HG03558 (cell line): ENCODE data around the gene MARS1.

Source experiments
- ATAC-seq: cut with Tn5 transposase; IDR thresholded peaks from one replicate; pipeline ENCODE4 v1.9.1; 2021; ENCODE audit warnings: moderate number of reproducible peaks; ENCODE audit not compliant: unreplicated experiment; ENCODE audit errors: extremely low read depth

Gene MARS1

DNA sequence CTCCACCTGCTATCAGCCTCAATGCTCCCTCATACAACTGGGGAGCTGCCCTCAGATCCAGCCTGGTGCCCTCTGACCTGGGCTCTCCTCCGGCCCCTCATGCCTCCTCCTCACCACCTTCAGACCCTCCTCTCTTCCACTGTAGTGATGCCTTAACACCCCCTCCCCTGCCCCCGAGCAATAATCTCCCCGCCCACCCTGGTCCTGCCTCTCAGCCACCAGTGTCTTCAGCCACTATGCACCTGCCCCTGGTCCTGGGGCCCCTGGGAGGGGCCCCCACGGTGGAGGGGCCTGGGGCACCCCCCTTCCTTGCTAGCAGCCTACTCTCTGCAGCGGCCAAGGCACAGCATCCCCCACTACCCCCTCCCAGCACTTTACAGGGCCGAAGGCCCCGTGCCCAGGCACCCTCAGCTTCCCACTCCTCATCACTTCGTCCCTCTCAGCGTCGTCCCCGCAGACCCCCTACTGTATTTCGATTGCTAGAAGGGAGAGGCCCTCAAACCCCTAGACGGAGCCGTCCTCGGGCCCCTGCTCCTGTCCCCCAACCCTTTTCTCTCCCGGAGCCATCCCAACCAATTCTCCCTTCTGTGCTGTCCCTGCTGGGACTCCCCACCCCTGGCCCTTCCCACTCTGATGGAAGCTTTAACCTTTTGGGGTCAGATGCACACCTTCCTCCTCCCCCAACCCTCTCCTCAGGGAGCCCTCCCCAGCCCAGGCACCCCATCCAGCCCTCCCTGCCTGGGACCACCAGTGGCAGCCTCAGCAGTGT lies 37.9 kb downstream of the MARS1 start:
- ATAC-seq: no peak

DNA sequence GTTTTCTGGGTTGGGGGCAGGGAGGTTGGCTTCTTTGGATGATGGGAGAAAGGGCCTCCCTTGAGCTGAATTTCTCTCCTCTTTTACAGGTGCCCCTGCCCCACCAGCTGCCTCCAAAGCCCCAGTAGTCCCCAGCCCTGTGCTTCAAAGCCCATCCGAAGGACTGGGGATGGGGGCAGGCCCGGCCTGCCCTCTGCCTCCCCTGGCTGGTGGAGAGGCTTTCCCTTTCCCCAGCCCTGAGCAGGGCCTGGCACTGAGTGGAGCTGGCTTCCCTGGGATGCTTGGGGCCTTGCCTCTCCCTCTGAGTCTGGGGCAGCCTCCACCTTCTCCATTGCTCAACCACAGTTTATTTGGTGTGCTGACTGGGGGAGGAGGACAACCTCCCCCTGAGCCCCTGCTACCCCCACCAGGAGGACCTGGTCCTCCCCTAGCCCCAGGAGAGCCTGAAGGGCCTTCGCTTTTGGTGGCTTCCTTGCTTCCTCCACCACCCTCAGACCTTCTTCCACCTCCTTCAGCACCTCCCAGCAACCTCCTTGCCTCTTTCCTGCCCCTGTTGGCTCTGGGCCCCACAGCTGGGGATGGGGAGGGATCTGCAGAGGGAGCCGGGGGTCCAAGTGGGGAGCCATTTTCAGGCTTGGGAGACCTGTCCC lies 38.7 kb downstream of the MARS1 start:
- no peak for ATAC-seq

DNA sequence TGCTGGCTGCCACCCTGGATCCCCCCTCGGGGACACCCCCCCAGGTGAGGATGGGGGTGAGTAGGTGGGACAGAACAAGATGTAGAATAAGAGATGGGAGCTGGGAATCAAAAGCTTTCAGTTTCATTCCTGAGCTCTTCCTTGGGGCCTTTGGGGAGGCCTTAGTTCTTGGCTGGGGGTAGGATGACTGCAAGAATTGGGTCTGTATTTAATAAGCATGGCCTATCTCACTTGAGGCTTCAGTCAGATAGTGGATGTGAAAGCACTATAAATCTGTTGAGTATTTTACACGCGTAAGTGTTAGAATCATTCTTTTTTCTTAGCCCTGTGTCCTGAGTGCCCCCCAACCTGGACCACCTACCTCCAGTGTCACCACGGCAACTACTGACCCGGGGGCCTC lies 39.3 kb downstream of the MARS1 start:
- ATAC-seq: no peak

DNA sequence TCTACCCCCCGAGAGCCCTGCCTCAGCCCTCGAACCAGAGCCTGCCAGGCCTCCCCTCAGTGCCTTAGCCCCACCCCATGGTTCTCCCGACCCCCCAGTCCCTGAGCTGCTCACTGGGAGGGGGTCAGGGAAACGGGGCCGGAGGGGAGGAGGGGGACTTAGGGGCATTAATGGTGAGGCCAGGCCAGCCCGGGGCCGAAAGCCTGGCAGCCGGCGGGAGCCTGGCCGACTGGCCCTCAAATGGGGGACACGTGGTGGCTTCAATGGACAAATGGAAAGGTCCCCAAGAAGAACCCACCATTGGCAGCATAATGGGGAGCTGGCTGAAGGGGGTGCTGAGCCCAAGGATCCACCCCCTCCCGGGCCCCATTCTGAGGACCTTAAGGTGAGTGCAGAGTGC lies 40.3 kb downstream of the MARS1 start:
- ATAC-seq: no peak

DNA sequence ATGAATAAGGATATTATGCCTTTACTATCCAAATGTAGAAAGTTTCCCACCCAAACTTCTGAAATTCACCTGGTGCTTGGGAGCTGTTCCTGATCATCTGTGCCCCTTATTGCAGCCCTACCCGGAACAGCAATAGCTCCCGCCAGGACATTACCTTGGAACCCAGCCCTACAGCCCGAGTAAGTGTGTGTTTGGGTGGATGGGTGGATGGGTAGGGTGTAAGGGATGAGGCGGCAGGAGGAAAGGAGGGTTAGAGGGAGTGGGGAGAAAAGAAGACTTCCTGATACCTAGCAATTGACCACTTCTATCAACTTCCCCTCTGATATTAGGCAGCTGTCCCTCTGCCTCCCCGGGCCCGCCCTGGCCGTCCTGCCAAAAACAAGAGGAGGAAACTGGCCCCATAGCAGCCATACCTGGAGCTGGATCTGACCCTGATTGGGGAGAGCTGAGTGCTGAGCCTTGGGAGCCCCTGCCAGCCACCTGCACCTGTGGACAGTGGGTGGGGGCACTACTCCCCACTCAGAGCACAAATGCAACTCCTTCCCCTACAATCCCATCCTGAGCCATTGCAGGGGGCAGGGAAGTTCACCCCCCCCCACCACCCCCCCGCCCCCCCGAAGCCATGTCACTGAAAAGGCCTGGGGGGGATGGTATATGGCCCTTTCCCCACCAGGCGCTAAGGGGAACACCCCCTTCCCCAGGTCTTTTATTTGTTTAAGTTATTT lies 41.1 kb downstream of the MARS1 start:
- ATAC-seq: no peak

DNA sequence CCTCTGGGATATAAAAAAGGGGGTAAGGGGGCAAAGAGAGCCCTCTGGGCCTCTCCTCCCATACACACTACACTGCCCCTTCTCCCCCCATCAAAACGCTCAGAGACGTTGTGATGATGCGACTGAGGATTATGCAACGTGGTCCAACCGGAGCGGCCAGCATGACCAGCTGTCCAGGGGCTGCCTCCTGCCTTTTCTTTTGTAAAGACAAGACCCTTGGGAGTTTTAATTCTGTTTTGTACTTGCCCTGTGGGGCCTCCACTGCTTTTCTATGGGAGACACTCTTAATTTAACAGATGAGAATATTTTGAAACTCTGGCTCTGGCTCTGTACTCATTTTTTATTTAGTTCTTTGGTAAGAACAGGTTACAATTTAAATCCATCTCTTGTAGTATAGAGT lies 42.0 kb downstream of the MARS1 start:
- no peak for ATAC-seq

DNA sequence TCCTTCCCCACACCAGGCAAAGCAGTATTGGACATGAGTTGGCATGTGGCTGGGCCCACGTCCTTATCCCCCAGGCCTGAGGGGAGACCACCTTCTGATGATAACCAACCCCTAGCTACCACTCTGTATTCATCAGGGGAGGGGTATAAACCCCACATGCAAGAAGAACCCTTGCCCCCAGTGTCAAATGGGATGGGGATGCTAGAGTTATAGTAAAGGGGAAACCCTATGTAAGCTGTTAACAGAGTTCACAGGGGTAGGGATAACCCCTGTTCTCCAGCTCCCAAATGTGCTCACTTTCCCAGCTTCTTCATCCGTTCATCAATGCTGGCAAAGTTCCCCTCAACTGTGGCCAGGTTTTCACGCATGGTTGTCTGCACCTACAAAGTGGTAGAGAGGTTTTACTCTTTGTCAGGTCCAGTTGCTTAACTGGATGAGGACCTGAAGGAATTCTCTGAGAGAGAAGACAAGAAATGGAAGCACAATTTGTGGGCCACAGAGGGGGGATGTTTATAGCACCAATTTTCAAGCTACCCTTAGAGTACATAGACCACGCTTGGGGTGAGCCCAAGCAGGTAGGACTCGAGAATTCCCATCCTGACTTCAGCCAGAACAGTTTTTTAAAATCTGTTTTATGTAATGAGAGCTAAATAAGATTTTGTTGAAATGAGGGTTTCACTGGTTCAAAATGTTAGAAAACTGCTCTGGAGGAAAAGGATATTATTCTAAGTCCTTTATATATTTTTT lies 42.7 kb downstream of the MARS1 start:
- ATAC-seq: no peak

DNA sequence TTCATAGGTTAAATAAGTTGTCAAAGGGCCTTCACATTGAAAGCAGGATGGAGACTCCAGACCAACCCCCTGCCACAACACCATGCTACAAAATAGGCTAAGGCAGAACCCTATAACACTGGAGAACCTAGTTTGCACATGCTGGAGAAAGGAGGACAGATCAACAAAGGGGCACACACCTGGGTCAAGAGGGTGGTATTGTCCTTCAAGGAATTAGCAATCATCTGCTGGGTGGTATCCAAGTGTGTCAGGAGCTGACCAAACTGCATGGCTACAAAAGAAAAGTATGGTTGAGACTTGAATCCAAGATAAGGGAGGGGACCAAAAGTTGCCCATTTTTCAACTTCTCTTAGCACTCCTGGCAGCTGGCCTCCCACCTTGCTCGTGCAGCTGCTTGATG lies 44.0 kb downstream of the MARS1 start:
- ATAC-seq: no peak

DNA sequence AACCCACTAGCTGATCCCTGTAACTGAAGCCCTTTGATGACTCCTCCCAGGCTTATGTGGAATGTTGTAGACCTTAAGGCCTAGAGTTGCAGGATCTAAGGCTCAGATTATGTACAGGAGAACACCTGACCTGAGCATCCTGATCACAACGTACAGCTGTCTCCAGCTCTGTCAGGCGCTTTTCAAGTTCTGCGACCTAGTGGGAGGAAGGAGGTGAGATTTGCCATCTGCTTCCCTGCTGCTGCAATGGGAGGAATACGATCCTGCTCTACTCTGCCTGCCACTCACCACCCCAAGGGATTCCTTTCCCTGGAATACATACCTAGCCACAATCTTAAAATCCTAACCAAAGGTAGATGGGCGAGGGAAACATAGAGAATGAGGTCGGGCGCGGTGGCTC lies 45.2 kb downstream of the MARS1 start:
- ATAC-seq: no peak

DNA sequence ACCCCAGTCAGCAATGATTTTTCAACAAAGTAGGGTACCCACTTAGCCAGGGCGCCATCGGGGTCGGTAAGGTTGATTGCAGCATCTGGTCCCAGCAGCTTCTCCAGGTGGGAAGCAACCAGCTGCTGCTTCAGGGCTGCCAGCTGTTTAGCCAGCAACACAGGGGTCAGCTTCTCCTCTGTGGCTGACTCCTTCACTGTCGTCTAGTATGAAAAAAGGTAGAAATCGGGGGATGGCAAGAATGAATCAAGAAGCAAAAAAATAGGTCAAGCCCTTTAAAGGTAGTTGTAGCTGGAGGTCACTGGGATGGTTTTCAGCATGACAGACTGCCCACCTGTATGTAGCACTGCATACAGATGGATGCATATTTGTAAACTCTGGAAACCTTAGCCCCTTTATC lies 46.4 kb downstream of the MARS1 start:
- ATAC-seq: no peak

DNA sequence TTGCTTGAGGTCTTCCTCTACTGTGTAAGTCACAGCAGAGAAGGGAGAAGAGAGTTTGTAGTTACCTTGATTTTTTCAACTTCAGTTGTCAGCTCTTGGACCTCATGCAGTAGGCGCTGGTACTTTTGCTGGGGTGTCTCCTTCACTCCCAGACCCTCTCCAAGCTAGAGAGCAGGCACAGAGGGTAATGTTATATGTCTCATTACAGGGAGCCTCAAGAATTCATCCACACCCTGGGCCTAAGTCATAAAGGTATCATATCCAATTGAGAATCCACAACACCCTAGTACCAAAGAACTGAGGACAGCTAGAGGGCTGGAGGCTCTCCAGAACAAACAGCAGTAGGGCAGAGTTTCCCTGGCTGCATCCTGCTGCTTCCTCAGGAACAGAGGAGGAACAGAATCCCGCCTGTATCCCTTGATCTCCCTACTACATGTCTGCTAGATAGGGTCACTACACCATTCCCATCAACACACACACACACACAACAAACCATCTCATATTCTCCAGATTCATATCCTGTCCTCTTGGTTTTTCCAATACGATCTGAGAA lies 47.2 kb downstream of the MARS1 start:
- ATAC-seq: no peak

DNA sequence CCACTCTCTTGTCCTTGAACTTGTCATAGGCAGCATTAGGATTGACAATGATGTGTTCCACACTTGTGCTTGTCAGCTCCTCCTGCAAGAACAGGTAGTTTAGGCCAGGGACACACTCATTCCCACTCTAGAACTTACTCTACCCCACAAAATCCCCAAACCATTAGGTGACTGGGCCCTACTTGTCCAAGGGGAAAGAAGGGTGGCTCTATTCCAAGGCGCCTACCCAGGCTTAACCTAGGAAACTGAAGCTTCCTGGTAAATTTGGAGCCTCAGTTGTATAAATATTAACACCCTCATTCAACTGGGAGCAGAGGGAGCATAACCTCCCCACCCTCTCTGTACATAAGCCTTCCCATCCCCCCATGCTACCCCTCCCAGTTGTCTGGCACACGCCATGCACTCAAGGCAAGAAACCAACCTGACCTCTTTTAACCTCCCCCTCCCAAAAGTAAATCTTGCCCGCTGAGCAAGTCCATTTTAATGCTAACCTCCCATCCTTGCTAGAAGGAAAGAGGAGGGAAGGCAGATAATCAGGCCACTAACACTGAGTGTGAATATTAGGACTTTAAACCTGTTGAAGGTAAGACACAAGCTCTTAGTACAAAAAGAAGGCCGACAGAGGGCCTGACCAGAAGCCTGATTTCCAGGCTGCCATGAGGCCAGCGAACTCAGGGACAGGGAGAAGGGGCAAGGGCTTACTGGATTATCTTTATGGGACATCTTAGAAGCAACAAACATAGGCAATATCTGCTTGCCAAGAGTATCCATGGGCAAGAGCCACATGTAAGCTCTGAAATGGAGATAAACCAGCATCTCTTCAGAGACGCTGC lies 48.1 kb downstream of the MARS1 start:
- ATAC-seq: no peak

DNA sequence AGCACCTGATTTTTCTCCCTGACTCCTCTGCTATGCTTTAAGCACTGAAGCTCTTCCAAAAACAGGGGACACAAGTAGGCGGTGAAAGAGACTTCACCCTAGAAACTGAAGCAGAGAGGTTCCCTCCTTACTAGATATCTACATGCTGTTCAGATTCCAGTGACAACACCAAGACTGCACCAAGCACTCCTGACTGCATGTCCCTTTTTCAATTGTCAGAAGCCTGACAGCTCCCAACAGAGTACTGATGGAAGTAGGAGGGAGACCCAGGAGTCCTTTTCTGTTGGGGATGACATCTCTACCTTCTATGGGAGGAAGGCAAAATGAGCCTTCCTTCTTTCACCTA lies 48.7 kb downstream of the MARS1 start:
- ATAC-seq: no peak

DNA sequence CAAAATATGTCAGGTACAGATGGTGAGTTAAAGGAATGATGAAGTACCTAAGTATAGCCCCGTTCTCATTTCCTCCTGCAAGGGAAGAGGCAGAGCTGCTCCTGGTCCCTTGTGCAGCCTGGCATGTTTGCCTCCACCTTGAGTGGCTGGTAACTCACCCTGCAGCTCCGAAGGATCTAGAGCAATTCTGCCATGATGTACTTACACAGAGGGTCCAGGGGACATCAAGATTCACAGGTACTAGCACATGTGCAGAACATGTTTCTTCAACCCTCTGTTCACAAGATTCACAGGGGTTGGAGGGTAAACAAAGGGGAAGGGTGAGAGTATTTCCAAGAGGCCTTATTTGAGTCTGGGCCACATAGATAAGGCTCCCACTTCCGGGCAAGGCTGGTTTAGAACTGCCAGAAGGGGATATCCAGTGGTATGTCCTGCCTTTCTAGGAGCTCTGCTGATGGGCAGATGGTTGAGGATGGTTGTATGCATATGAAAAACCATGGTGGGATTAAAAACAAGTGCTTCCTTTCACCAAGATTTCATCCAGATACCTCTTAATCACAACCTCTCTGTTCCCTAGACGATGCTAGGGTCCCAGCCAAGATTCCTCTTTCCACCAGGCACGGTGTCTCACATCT lies 51.4 kb downstream of the MARS1 start:
- ATAC-seq: no peak

DNA sequence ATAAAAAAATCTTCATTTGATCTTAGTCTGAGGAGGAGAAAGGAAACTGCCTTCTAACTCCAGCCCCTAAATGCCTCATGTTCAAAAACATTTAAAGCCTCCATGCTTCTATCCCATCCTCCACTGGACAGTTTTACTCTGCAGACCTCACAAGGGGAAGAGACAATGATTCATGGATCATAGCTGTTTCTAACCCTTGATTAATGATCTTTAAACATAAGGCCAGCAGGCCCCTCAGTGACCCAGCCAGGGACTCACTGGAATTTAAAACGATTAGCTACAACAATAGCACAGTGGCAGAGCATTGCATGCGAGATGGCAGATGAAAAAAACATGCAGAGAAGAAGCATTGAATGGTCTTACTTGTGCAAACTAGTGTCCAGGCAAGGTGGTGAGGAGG lies 53.1 kb downstream of the MARS1 start:
- ATAC-seq: no peak

DNA sequence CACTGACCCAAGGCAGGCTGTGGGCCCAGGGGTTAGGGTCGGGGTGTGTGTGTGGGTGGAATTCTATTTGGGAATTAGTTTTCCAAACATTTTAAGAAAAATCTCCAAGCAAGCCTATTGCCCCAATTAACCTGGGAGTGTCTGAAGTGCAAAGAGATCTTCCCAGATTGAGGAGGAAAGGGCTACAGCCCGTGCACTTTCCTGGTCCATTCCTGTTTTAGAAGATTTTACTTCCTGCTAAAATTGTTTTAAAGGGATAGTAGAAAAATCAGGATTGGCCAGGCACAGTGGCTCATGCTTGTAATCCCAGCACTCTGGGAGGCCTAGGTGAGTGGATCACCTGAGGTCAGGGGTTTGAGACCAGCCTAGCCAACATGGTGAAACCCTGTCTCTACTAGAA lies 53.8 kb downstream of the MARS1 start:
- ATAC-seq: no peak

DNA sequence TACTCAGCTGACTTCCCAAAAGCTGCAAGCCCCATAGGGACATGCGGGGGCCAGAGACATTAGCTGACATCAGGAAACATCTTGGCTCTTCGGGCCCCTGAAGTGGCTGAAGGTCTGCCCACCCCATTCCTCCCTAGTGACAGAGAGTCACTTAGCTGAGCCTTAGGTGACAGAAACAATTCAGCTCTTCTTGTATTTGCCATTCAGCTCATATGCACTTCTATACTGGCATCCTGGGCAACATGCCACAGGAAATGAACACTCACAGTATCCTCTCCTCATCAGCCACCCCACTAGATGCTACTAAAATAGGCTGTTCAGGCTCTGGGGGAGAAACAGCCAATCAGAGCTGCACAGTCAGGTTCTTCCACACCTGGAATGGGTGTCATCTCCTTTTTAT lies 55.7 kb downstream of the MARS1 start:
- ATAC-seq: no peak

DNA sequence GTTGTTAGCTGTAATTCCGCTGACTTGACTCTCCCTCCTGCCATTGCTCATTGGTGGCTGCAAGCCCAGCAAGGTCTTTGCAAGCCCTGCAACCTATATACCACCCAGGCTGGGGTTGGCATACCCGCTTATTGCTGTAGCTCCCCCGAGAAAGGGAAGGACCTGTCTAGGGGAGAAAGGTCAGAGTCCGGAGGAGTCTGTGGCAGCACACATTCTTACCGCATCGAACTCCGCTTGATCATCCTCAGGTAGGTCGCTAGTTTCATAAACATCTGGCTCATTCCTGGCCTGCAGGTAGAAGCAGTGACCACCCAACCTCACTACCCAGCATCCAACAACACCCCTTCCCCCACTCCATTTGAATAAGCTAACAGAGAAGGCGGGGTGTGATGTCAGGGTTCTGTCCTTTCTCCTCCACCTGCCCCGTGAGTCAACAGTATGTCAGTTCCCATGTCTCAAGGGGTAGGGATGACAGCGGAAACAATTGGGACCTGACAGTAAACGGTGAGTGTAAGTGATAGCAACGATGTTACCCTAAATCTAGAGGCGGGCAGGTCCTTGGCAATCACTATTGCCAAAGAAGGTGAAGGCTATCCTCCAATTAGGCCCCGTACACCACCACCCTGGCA lies 58.1 kb downstream of the MARS1 start:
- no peak for ATAC-seq
